Measurements from ENCODE around the gene ARL8A.
"Not testable (repeated sequence)": the region's sequence is repeated elsewhere in the genome, so short reads cannot be mapped to it uniquely, and the experiment has no call there.

The ARL8A gene

DNA sequence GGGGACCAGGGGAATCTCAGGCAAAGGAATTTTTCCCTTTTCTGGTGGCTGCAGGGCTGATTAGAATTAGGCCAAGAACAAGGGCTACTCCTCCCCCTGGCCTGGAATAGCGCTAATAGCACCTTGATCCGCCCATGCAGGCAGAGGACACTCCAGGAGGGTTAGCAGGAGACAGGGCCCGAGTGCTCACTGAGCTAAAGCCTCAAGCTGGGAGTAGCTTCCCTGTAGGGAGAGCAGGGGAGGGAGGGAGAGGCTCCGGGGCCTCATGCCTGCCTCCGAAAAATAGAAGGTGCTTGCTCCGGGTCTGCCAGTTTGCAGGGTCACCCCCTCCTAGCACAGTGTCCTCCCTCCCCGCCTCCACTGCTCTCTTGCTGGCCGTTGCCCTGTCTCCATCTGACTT lies 12.1 kb upstream of the ARL8A start:
- DNase-seq: no peak

DNA sequence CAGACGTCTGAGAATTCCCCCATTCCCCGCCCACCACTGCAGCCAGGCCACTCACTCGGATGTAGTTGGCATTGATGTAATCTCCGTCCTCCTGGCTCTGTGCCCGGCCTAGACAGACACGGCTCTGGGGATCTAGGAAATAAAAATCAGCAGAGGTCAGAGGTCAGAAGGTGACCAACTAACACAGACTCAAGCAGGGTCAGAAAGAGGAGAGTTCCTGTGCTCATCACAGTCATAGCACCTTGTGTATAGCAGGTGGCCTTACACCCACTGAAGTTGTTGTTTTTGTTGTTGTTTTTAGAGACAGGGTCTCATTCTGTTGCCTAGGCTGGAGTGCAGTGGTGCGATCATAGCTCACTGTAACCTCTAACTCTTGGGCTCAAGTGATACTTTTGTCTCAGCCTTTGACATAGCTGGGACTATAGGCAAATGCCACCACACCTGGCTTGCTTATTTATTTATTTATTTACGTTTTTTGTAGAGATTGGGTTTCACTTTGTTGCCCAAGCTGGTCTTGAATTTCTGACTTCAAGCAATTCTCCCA lies 11.0 kb upstream of the ARL8A start:
- no peak for DNase-seq

GRCh38 chr1:202154766-202155477 lies 10.4 kb upstream of the ARL8A start:
- DNase-seq: peak; percentile 67

DNA sequence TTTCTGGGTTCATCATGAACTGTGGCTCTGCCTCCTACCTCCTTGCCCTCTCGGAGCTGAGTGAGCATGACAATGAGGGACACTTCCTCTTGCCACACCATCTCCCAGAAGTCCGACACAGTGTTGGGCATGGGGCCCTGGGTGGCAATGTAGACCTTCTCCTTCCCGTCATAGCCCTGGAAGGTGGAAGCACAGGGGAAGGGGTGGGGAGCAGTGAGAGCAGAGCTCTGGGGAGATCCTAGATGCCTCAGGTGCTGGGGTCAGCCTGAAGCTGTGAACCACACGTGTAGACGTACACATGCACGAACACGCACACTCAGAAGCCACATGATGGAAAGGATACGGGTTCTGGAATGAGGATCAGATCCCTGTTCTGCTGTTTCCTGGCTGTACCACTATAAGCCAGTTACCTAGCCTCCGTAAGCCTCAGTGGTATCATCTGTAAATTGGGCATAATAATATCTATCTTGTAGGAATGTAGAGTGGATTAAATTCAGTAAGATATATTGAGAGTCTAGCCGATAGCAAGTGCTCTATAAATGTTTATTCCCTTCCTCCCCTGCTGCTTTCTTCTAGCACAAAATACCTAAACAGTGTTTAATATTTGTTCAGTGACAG lies 9.7 kb upstream of the ARL8A start:
- no peak for DNase-seq

DNA sequence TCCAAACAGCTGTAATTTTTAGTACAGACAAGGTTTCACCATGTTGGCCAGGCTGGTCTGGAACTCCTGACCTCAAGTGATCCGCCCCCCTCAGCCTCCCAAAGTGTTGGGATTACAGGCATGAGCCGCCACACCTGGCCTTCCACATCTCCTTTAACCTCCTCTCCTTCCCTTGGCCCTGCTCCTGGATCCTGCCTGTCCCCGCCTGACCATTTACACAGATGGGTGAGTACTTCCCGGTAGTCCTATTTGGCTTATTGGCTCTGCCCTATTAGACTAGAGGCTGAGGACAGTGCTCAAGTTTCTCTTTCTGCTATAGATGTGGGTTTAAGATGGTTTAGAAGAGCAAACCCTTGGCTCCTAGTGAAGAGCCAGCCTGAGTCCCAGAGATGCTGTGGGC lies 8.7 kb upstream of the ARL8A start:
- DNase-seq: no peak

DNA sequence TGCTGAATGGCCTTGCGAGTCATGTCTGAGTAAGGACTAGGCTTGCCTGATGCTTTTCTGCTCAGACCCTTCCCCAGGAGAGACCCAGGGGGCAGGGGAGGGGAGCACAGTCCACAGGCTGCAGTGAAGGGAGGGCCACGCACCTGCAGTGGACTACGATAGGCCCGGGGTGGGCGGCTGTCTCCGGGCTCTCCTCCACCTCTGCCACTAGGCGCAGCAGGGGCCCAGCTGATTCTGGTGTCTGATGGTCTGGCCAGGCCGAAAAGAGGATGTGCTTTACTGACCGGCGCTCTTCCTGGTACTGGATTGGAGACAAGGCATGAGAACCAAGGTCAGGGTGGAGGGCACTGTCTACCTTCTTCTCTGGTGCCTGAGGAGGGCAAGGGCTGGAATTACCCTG lies 7.9 kb upstream of the ARL8A start:
- no peak for DNase-seq

GRCh38 chr1:202151045-202151444 lies 6.5 kb upstream of the ARL8A start:
- DNase-seq: no peak

- DNase-seq: no peak
These were observed 6.1 kb upstream of the ARL8A start for GRCh38 chr1:202150602-202151001.

GRCh38 chr1:202150187-202150586 lies 5.7 kb upstream of the ARL8A start:
- no peak for DNase-seq

DNA sequence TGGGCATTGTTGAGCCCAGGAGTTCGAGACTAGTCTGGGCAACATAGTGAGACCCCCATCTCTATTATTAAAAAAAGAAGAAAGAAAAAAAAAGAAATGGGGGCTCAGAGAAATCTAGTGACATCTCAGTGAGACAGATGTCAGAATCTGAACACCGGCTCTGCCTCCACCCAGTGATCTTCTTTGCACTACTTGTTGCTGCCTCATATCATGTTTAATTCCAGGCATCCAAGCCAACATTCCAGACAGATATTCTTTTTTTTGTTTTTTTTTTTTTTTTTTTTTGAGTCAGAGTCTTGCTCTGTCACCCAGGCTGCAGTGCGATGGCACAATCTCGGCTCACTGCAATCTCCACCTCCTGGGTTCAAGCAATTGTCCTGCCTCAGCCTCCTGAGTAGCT lies 5.0 kb upstream of the ARL8A start:
- DNase-seq: no peak

DNA sequence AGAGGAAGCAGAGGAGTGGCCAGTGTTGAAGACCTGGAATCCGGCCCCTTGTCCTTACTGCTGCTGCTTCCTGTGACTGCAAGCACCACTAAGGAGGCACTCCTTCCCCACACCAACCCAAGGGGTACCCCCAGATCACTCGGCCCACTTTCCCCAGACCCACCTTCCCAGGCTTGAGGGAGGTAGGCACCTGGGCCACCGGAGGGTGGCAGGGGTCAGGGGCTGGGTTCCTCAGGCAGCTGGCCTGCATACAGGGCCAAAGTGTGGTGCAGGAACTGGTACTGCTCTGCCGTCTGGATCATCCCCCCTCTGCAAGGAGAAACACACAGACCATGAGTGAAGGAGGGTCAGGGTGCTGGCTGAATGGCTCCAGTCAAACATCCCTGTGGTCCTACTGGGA lies 3.9 kb upstream of the ARL8A start:
- DNase-seq: no peak

DNA sequence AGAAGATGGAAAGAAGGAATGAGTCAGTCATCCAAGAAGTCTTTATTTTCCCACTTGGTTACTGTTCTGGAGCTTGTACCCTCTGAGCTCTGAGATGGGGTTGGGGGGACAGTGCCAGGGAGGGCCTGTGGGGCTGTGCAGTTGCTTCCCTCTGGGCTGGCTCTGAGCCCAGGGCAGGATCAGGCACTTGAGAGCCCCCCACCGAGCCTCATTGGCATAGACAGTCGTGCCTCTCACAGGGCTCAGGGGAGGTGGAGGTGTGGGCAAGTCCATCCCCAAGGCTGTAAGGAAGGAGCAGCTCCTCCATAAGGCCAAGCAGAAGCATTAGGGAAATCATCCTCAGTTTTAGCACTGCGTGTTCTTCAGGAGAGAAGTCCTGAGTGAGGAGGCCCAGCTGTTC lies 2.5 kb upstream of the ARL8A start:
- no peak for DNase-seq

- no peak for DNase-seq
These were observed 1.7 kb upstream of the ARL8A start for GRCh38 chr1:202146279-202146678.

GRCh38 chr1:202145744-202146140 lies 1.2 kb upstream of the ARL8A start:
- DNase-seq: not testable (repeated sequence)

DNA sequence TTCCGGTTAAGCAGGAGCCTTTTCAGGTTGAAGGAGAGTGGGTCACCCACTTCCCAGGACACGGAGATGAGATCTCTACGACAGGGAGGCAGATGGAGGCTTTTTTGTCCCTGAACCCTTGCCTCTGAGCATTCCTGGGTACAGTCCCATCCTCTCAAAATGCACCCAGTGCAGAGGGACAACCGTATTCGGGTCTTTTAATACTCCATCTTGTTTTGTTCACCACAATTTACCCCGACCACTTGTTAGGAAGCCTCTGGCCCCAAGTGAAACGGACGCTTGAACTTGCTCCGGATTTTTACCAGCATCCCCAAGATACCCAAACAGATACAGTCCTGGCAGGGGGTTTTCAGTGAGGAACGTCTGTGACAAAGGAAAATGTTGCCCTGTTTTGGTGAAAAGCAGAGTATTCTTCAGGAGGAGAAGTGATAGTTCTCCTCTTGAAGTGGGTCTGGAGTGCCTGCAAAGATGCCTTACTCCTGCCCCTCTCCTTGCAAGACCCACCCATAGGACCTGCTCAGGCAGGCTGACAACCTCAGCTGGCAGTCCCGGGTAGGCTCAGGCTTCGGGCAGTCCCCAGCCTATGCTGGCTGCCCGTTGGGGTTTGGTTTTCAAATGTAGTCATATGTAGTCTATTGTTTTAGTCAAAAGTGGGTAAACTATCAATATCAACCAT lies 669 bp upstream of the ARL8A start:
- peak; percentile 68 for DNase-seq

GRCh38 chr1:202143768-202144401 lies 652 bp downstream of the ARL8A start:
- DNase-seq: peak; percentile 46

- DNase-seq: no peak
These were observed 1.3 kb downstream of the ARL8A start for GRCh38 chr1:202143011-202143767.

GRCh38 chr1:202141468-202141867 lies 3.1 kb downstream of the ARL8A start:
- DNase-seq: not testable (repeated sequence)

GRCh38 chr1:202140833-202141232 lies 3.7 kb downstream of the ARL8A start:
- no peak for DNase-seq

- peak; percentile 66 for DNase-seq
These were observed 9.3 kb downstream of the ARL8A start for GRCh38 chr1:202135221-202135721.

DNA sequence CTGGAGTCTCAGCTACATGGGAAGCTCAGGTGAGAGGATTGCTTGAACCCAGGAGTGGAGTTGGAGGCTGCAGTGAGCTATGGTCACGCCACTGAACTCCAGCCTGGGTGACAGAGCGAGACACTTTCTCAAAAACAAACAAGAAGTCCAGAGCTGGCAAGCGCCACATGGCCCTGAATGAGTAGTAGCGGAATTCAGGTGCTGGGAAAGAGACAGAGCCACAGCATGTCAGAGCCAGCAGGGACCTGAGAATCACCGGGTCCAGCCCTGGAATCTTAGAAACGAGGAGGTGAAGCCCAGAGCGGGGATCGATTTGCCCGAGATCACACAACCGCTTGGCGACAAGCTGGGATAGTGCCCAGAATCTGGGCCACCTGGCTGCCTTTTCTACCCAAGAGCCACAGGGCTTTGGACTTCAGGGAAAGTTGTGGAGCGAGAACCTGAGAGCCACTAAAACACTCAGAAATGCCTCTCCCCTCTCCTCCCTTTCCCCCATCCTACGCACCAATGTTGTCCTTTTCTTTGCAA lies 9.8 kb downstream of the ARL8A start:
- DNase-seq: no peak

DNA sequence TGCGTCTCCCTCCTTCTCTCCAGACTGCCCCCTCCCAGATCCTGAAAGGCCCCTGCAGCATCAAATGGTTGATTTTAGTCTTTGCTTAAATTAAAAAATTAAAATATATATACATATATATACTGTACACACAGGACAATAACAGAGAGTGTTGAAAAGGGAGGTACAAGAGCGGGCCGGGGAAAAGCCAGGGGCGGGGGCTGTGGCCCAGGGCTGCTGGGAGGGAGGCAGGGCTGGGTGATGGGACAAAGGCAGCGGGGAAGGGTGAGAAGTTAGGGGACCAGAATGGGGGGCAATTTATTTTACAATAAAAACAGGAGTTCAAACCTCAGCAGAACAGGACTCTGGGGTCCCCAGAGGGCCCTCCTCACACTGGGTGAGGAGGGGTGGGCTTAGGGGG lies 10.5 kb downstream of the ARL8A start:
- no peak for DNase-seq

Data from stimulated activated CD8-positive, alpha-beta memory T cell treated with anti-CD3 and anti-CD28 coated beads, Interleukin-4, amount 100 ng/mL, for 48 hours (primary cell).